ENCODE measurements around the gene CSTPP1.
"Not testable (repeated sequence)": the region's sequence is repeated elsewhere in the genome, so short reads cannot be mapped to it uniquely, and the experiment has no call there.

CSTPP1 gene

GRCh38 chr11:47044119-47044518, 107.6 kb downstream of the CSTPP1 start:
- DNase-seq (ENCODE audit: low read depth, low spot score) = no peak

- DNase-seq (ENCODE audit: low read depth, low spot score) = no peak
Observed at GRCh38 chr11:47047972-47048371, 111.4 kb downstream of the CSTPP1 start.

DNA sequence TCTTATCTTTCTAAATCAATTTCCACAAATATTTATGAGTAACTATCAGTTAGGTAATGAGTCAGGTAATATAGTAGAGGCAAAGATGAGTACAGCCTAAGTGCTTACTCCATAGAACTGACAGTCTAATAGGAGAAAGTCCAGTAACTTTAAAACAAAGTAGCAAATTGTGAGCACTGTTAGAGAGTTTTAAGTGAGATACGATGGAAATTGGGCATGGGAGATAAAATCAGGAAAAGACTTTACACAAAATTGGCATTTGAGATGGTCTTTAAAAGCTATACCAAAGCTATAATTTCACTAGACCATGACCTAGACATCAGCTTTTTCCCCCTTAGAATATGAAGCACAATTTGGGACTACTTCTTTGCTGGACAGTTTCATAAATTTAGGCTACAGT, 113.7 kb downstream of the CSTPP1 start:
- DNase-seq (ENCODE audit: low read depth, low spot score) = no peak

- no peak for DNase-seq (ENCODE audit: low read depth, low spot score)
Observed at GRCh38 chr11:47051217-47051616, 114.7 kb downstream of the CSTPP1 start.

DNA sequence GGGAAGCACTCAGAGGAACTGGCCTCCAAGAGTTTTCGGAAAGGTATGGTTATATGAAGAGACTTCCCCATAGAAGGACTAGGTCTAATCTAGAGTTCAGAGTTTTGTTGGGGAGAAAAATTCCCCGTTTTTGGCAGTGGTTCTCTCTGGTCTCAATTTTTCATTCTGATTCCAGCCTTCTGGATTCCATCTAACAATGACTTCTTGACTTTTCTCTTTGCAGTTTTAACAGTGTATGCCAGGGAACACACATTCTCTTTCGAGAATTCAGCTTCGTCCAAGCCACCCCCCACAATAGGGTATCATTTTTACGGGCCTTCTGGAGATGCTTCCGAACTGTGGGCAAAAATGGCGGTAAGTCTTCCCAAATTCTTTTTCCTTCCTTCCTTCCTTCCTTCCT, 115.6 kb downstream of the CSTPP1 start:
- no peak for DNase-seq (ENCODE audit: low read depth, low spot score)

DNA sequence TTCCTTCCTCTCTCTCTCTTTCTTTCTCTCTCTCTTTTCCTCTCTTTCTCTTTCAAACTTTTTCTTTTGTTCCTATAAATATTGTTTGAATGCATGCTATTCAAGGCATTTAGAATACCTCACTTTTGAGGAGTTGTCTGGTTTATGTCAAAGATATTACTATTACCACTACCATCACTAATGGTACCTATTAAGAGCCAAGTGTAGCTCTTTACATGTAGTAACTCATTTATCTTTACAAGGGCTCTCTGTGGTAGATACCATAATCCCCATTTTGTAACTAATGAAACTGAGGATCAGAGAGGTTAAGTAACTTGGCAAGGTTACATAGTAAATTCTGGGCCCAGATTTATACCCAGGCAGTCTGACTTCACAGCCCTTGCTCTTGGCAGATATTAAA, 116.0 kb downstream of the CSTPP1 start:
- no peak for DNase-seq (ENCODE audit: low read depth, low spot score)

DNA sequence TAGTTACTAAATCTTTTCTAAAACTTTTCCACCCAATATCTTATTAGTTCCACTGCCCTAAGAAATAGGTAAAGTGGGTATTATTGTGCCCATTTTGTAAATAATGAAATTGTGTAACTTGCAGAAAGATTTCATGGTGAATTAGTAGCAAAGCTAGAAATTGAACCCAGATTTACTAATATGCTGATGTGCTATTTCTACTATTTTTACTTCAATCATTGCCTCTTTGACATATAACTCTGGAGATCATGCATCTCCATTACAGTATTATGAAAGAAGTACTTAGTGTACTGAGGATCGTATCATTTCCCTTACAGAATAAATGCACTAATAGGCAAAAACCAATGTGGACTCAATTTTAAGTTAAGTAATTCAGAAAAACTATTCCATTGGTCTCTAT, 119.0 kb downstream of the CSTPP1 start:
- DNase-seq (ENCODE audit: low read depth, low spot score) = no peak

DNA sequence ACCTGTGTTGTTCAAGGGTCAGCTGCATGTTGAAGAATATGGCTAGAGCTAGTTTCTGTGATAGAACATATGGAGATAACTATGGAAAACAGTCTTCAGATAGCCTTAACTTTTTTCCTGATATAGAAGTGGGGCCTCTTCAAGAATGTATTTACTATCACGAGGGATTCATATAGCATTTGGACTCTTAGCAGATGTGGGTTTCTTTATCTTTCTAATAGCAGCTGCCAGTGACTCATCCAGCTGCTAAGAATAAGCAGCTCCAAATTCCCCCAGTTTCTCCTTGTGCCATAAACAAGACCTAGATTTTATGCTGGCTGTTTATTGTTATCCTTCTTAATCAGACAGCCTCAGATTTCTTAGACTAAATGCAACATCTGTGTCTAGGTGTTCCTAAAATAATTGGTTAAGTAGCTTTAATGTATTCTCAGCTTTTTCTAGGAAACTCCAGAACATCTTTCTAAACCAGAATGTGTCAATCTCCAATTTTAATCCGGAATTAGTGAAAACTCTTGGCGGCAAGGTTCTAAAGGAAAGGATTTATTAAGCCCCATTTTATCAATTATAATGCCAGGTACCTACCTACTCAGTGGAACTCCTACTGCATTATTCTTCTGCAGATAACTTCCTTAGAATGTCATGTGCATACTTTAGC, 119.8 kb downstream of the CSTPP1 start:
- DNase-seq (ENCODE audit: low read depth, low spot score) = no peak

- no peak for DNase-seq (ENCODE audit: low read depth, low spot score)
Observed at GRCh38 chr11:47057365-47057764, 120.8 kb downstream of the CSTPP1 start.

DNA sequence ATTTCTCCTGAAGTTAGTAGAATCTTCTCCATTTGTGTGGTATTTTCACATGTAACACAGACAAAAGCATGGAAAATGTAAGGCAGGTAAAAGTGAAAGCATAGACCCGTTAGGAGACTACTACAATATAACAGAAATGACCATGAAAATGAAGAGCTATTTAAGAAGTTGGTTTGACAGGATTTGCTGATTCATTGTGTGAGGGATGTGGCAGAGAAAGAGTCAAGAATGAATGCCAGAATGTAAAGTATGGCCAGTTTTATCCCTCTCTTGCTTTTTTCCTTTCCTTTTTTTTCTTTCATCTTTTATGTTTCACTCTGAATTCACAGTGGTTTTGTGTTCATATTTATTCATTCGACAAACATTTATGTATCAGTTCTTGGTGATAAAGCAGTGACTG, 124.2 kb downstream of the CSTPP1 start:
- DNase-seq (ENCODE audit: low read depth, low spot score) = no peak

GRCh38 chr11:47061429-47062178, 125.0 kb downstream of the CSTPP1 start:
- DNase-seq (ENCODE audit: low read depth, low spot score) = no peak

GRCh38 chr11:47062736-47063135, 126.2 kb downstream of the CSTPP1 start:
- DNase-seq (ENCODE audit: low read depth, low spot score) = no peak

DNA sequence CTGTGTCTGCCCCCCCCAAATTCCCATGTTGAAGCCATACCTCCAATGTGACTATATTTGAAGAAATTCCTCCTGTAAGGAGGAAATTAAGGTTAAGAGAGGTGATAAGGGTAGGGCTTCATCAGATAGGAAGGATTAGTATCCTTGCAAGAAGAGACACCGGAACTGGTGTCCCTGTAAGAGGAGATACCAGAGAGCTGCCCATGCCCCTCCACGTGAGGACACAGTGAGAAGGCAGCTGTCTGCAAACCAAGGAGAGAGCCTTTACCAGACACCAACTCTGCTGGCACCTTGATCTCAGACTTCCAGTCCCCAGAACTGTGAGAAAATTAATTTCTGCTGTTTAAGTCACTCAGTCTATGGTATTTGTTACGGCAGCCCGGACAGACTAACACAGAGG, 130.8 kb downstream of the CSTPP1 start:
- no peak for DNase-seq (ENCODE audit: low read depth, low spot score)

DNA sequence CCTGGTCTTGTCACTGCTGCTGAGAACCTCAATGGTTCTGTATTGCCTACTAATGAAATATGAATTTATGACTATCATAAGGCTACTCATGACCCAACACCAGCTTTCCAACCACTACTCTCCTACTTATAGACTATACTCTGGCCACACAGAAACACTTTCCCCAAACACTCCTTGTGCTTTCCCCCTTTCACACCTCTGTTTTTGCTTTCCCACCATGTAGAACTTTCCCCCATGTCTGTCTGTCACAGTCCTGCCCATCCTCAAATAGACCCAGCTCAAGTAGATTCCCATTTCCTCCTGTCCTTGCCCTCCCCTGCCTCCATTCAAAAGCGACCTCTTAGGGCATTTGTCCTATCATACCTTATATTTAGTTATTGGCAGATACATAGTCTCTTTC, 134.2 kb downstream of the CSTPP1 start:
- no peak for DNase-seq (ENCODE audit: low read depth, low spot score)

- DNase-seq (ENCODE audit: low read depth, low spot score) = no peak
Observed at GRCh38 chr11:47071341-47071740, 134.8 kb downstream of the CSTPP1 start.

GRCh38 chr11:47071791-47072261, 135.3 kb downstream of the CSTPP1 start:
- DNase-seq (ENCODE audit: low read depth, low spot score) = no peak

DNA sequence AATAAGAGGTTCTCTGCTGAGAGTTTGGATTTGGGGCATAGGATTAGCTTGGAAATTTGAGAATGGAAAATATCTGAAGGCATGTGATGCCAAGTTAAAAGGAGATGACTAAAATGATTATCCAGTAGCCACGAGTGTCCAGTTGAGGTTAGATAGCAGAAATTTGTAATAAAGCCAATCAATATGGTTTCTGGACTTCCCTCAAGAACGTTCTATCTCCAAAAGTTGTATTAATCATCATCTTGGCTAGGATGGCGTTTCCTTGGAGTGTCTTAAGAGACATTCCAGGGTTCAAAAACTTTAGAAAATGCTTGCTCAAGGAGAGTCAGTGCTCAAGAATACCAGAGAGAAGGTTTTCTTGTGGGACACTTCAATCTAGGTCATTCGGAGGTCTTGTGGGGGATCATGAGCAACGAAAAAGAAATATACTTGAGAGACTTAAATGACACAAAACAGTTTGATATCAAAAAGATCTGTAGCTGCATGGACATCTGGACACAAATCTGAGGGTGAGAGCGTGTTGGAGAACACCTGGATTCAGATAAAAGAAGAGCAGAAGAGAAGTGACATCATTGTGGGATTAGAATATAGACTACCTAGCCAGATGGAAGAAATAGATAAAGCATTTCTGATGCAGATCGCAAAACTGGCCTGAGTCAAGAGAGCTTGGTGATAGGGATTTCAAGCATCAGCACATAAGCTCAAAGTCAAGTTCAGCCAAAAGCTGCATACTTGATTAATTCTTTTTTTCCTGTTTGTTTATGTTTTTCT, 142.4 kb downstream of the CSTPP1 start:
- no peak for DNase-seq (ENCODE audit: low read depth, low spot score)

DNA sequence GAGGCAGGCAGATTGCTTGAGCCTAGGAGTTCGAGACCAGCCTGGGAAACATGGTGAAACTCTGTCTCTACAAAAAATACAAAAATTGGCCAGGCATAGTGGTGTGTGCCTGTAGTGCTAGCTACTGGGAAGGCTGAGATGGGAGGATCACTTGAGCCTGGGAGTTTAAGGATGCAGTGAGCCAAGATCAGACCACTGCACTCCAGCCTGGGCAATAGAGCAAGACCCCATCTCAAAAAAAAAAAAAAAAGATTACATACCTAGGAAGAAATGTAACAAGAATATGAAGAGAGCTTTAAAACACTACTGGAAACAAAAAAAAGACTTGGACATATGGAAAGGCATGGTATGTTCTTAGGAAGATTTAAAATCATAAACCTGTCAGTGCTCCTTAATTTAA, 144.2 kb downstream of the CSTPP1 start:
- not testable (repeated sequence) for DNase-seq (ENCODE audit: low read depth, low spot score)

- no peak for DNase-seq (ENCODE audit: low read depth, low spot score)
Observed at GRCh38 chr11:47083913-47084312, 147.4 kb downstream of the CSTPP1 start.

GRCh38 chr11:47087801-47088200, 151.2 kb downstream of the CSTPP1 start:
- no peak for DNase-seq (ENCODE audit: low read depth, low spot score)

- DNase-seq (ENCODE audit: low read depth, low spot score) = no peak
Observed at GRCh38 chr11:47093541-47093940, 157.0 kb downstream of the CSTPP1 start.

- not testable (repeated sequence) for DNase-seq (ENCODE audit: low read depth, low spot score)
Observed at GRCh38 chr11:47096871-47097270, 160.3 kb downstream of the CSTPP1 start.

All from activated naive CD8-positive, alpha-beta T cell treated with anti-CD3 and anti-CD28 coated beads, Interleukin-2, amount 50 U/mL, for 16 hours (primary cell).